ENCODE measurements around the gene LCN10.

LCN10 gene

GRCh38 chr9:136750526-136750925 is 7.8 kb upstream of the LCN10 start:
- TF ChIP-seq ZFP3 (CRISPR knock-in tag; IDR thresholded peaks at IDR 0.05) (no peak), GLIS3 (CRISPR knock-in tag; IDR thresholded peaks at IDR 0.05) (no peak), POU6F1 (CRISPR knock-in tag; IDR thresholded peaks at IDR 0.05; ENCODE audit: borderline replicate concordance, low read depth) (no peak), ZFP30 (CRISPR knock-in tag; IDR thresholded peaks at IDR 0.05) (no peak), ZNF70 (CRISPR knock-in tag; IDR thresholded peaks at IDR 0.05) (no peak), CREB5 (CRISPR knock-in tag; IDR thresholded peaks at IDR 0.05; ENCODE audit: low read depth) (no peak), ZNF565 (CRISPR knock-in tag; conservative IDR thresholded peaks at IDR 0.05; ENCODE audit: low read depth) (no peak), SNAI2 (CRISPR knock-in tag; IDR thresholded peaks at IDR 0.05) (no peak), ISL1 (CRISPR knock-in tag; IDR thresholded peaks at IDR 0.05) (no peak), PPARA (CRISPR knock-in tag; IDR thresholded peaks at IDR 0.05; ENCODE audit: borderline replicate concordance) (no peak), ESRRG (CRISPR knock-in tag; IDR thresholded peaks at IDR 0.05) (no peak)
- no peak for ATAC-seq

- no peak for ATAC-seq
- TF ChIP-seq ISL1 (CRISPR knock-in tag; IDR thresholded peaks at IDR 0.05) (no peak), ZFP30 (CRISPR knock-in tag; IDR thresholded peaks at IDR 0.05) (no peak), TCF4 (CRISPR knock-in tag; IDR thresholded peaks at IDR 0.05; ENCODE audit: borderline replicate concordance) (no peak), ZFP3 (CRISPR knock-in tag; IDR thresholded peaks at IDR 0.05) (no peak), ZNF565 (CRISPR knock-in tag; conservative IDR thresholded peaks at IDR 0.05; ENCODE audit: low read depth) (no peak), TOX (CRISPR knock-in tag; IDR thresholded peaks at IDR 0.05; ENCODE audit: borderline replicate concordance) (no peak), ESRRG (CRISPR knock-in tag; IDR thresholded peaks at IDR 0.05) (no peak)
Measured at GRCh38 chr9:136748666-136749611, 6.2 kb upstream of the LCN10 start.

- TF ChIP-seq CSRNP3 (CRISPR knock-in tag; IDR thresholded peaks at IDR 0.05) (no peak), GLIS3 (CRISPR knock-in tag; IDR thresholded peaks at IDR 0.05) (no peak), SNAI2 (CRISPR knock-in tag; IDR thresholded peaks at IDR 0.05) (no peak), CREB5 (CRISPR knock-in tag; IDR thresholded peaks at IDR 0.05; ENCODE audit: low read depth) (no peak)
Measured at GRCh38 chr9:136748201-136748600, 5.5 kb upstream of the LCN10 start, which contains the start of gene LCN6. Gene LCN6 (minus strand): TSS chr9:136748525. CDS start chr9:136748483, 42 bp downstream.

GRCh38 chr9:136747161-136748060 is 4.7 kb upstream of the LCN10 start:
- no peak for ATAC-seq
- TF ChIP-seq CREB5 (CRISPR knock-in tag; IDR thresholded peaks at IDR 0.05; ENCODE audit: low read depth) (no peak), GLIS3 (CRISPR knock-in tag; IDR thresholded peaks at IDR 0.05) (no peak)

More at GRCh38 chr9:136748201-136748600, 5.5 kb upstream of the LCN10 start, which contains the start of gene LCN6:
- ATAC-seq: no peak

GRCh38 chr9:136746621-136747020 is 3.9 kb upstream of the LCN10 start:
- ATAC-seq: no peak
- no peak for TF ChIP-seq PATZ1 (CRISPR knock-in tag; IDR thresholded peaks at IDR 0.05; ENCODE audit: borderline replicate concordance)
- TF ChIP-seq CSDC2 (CRISPR knock-in tag; IDR thresholded peaks at IDR 0.05): no peak
- TF ChIP-seq TOX (CRISPR knock-in tag; IDR thresholded peaks at IDR 0.05; ENCODE audit: borderline replicate concordance): no peak
- TF ChIP-seq BACH2 (CRISPR knock-in tag; IDR thresholded peaks at IDR 0.05; ENCODE audit: borderline replicate concordance): no peak
- no peak for TF ChIP-seq ESRRG (CRISPR knock-in tag; IDR thresholded peaks at IDR 0.05)
- TF ChIP-seq ARNTL (CRISPR knock-in tag; IDR thresholded peaks at IDR 0.05; ENCODE audit: borderline replicate concordance, low read depth): no peak
- TF ChIP-seq ISL1 (CRISPR knock-in tag; IDR thresholded peaks at IDR 0.05): no peak
- no peak for TF ChIP-seq CREB5 (CRISPR knock-in tag; IDR thresholded peaks at IDR 0.05; ENCODE audit: low read depth)
- no peak for TF ChIP-seq ZC3H10 (CRISPR knock-in tag; IDR thresholded peaks at IDR 0.05)
- no peak for TF ChIP-seq ZFP30 (CRISPR knock-in tag; IDR thresholded peaks at IDR 0.05)
- TF ChIP-seq ZNF70 (CRISPR knock-in tag; IDR thresholded peaks at IDR 0.05): no peak
